ENCODE results near the gene FGF3. TPM values are rescaled to one million over a fixed set of nuclear protein-coding genes. Genes with fewer than 3 reads are reported as not detected.

The FGF3 gene
- total and polyA plus RNA-seq, 8 donors, result not detected

- WGBS, 2 donors, result 70 to 81% methylated on average over 12 of the region's 12 CpGs
- no peak for ATAC-seq
Observed at GRCh38 chr11:69862797-69863543, 43.8 kb upstream of the FGF3 start.

DNA sequence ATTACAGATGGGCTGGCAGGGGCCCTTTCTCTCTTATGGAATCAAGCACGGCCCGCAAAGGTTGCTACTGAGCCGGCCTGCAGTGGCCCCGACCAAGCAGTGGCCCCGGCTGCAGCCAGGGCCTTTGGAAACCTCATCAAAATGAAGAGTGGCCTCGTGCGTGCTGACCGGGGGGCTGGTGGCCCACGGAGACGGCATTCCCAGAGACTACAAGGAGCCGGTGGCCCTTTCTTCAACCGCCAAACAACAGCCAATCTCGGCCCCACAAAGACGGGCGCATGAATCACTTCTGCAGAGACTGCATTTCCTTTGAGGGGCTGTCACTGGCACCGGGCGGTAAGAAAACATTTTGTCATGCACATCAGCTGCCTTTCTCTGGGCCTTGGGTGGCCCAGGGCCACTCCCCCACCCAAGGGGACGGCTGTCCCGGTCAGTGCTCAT lies 43.1 kb upstream of the FGF3 start:
- H3K27ac ChIP-seq, result no peak overlapping the region
- ATAC-seq (no peak), FAIRE-seq (no peak), DNase-seq (no peak)
- TF ChIP-seq, protein P1, sequence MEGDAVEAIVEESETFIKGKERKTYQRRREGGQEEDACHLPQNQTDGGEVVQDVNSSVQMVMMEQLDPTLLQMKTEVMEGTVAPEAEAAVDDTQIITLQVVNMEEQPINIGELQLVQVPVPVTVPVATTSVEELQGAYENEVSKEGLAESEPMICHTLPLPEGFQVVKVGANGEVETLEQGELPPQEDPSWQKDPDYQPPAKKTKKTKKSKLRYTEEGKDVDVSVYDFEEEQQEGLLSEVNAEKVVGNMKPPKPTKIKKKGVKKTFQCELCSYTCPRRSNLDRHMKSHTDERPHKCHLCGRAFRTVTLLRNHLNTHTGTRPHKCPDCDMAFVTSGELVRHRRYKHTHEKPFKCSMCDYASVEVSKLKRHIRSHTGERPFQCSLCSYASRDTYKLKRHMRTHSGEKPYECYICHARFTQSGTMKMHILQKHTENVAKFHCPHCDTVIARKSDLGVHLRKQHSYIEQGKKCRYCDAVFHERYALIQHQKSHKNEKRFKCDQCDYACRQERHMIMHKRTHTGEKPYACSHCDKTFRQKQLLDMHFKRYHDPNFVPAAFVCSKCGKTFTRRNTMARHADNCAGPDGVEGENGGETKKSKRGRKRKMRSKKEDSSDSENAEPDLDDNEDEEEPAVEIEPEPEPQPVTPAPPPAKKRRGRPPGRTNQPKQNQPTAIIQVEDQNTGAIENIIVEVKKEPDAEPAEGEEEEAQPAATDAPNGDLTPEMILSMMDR (IDR thresholded peaks at IDR 0.05), result no peak
- no peaks in the 10 kb centered on the region for H3K4me1 ChIP-seq
- H3K4me3 ChIP-seq, result no peak overlapping the region
- WGBS, 2 donors, result 73 to 80% methylated on average over 19 of the region's 19 CpGs
- H3K9me3 ChIP-seq, result no peaks in the 10 kb centered on the region
- intact Hi-C loops (cut with DNase I), result no loop called here
- no peaks in the 10 kb centered on the region for H3K27me3 ChIP-seq
- no peaks in the 10 kb centered on the region for H3K36me3 ChIP-seq

More at GRCh38 chr11:69862797-69863543, 43.8 kb upstream of the FGF3 start:
- DNase-seq (no peak), FAIRE-seq (no peak)
- Histone ChIP-seq H3K27me3 (no peaks in the 10 kb centered on the region), H3K4me3 (no peak overlapping the region), H3K27ac (no peak overlapping the region), H3K36me3 (no peaks in the 10 kb centered on the region), H3K9me3 (no peaks in the 10 kb centered on the region), H3K4me1 (no peaks in the 10 kb centered on the region)
- TF ChIP-seq, protein P1 (IDR thresholded peaks at IDR 0.05), result no peak
- intact Hi-C loops (cut with DNase I), result no loop called here

DNA sequence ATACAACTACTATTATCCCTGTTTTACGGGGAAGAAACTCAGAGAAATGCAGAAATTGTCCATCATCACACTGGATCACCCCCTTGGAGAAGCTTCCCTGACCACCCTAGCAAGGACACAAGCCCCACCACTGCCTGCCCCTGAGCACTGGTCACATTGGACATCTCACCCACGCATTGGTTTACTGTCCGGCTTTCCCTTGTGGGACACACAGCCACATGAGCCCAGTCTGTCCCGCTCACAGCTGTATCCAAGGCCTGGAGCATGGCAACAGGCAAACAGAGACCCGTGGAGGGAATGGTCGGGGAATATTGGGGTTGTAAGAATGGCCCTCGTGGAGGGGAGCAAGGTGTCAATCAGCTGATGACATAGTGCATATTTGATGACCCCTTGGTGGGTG lies 42.7 kb upstream of the FGF3 start:
- H3K4me1 ChIP-seq, result no peaks in the 10 kb centered on the region
- H3K27ac ChIP-seq, result no peak overlapping the region
- H3K9me3 ChIP-seq, result no peaks in the 10 kb centered on the region
- no peak overlapping the region for H3K4me3 ChIP-seq
- H3K27me3 ChIP-seq, result no peaks in the 10 kb centered on the region
- TF ChIP-seq, protein P1 (IDR thresholded peaks at IDR 0.05), result no peak
- FAIRE-seq, result no peak
- intact Hi-C loops (cut with DNase I), result no loop called here
- H3K36me3 ChIP-seq, result no peaks in the 10 kb centered on the region
- WGBS, 2 donors, result 69 to 74% methylated on average over 7 of the region's 7 CpGs
- no peak for DNase-seq
- no peak for ATAC-seq

GRCh38 chr11:69860796-69861445 lies 41.7 kb upstream of the FGF3 start:
- Histone ChIP-seq H3K9me3 (no peaks in the 10 kb centered on the region), H3K4me1 (peaks cover 0 to 3% (median 0%) of the 10 kb centered on the region in 3 donors), H3K4me3 (no peak overlapping the region), H3K27ac (no peak overlapping the region), H3K27me3 (no peaks in the 10 kb centered on the region), H3K36me3 (no peaks in the 10 kb centered on the region)
- DNase-seq (no peak), FAIRE-seq (no peak), ATAC-seq (no peak)
- TF ChIP-seq, protein P1 (IDR thresholded peaks at IDR 0.05), result no peak
- 65 to 79% methylated on average over 9 of the region's 9 CpGs for WGBS, 2 donors
- intact Hi-C loops (cut with DNase I), result no loop called here

GRCh38 chr11:69860244-69860643 lies 41.0 kb upstream of the FGF3 start:
- intact Hi-C loops (cut with DNase I), result no loop called here
- H3K27me3 ChIP-seq, result no peaks in the 10 kb centered on the region

More at GRCh38 chr11:69860244-69860643, 41.0 kb upstream of the FGF3 start:
- Histone ChIP-seq H3K27ac (no peak overlapping the region), H3K36me3 (no peaks in the 10 kb centered on the region), H3K4me3 (no peak overlapping the region), H3K9me3 (no peaks in the 10 kb centered on the region), H3K4me1 (peaks cover 0 to 4% (median 0%) of the 10 kb centered on the region in 3 donors)
- FAIRE-seq (no peak), ATAC-seq (no peak), DNase-seq (no peak)
- TF ChIP-seq, protein P1 (IDR thresholded peaks at IDR 0.05), result no peak
- 48 to 55% methylated on average over 5 of the region's 5 CpGs for WGBS, 2 donors
